ENCODE data around the gene ZNF488.
"Not testable (repeated sequence)": the region's sequence is repeated elsewhere in the genome, so short reads cannot be mapped to it uniquely, and the experiment has no call there.

The ZNF488 gene

DNA sequence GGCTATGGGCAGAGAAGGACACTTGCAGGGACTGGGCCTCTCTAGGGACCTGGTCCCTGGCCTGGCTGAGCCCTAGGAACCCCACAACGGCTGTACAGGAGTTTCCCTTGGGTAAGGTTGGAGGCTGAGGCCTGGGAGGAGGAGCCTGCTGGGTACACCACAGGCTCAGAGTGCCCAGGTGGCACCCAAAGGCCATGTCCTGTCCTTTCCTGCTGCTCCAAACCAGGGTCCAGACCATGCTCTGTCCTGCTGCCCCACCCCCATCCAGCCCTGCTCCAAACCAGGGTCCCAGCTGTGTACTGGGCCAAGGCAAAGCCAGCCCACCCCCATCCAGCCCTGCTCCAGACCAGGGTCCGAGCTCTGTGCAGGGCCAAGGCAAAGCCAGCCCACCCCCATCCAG is 35.3 kb upstream of the ZNF488 start:
- DNase-seq (ENCODE audit: insufficient read length, low spot score): no peak
- TF ChIP-seq, protein P1, sequence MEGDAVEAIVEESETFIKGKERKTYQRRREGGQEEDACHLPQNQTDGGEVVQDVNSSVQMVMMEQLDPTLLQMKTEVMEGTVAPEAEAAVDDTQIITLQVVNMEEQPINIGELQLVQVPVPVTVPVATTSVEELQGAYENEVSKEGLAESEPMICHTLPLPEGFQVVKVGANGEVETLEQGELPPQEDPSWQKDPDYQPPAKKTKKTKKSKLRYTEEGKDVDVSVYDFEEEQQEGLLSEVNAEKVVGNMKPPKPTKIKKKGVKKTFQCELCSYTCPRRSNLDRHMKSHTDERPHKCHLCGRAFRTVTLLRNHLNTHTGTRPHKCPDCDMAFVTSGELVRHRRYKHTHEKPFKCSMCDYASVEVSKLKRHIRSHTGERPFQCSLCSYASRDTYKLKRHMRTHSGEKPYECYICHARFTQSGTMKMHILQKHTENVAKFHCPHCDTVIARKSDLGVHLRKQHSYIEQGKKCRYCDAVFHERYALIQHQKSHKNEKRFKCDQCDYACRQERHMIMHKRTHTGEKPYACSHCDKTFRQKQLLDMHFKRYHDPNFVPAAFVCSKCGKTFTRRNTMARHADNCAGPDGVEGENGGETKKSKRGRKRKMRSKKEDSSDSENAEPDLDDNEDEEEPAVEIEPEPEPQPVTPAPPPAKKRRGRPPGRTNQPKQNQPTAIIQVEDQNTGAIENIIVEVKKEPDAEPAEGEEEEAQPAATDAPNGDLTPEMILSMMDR (IDR thresholded peaks at IDR 0.05; ENCODE audit: insufficient read depth, missing control alignments): no peak
- no peak for FAIRE-seq

DNA sequence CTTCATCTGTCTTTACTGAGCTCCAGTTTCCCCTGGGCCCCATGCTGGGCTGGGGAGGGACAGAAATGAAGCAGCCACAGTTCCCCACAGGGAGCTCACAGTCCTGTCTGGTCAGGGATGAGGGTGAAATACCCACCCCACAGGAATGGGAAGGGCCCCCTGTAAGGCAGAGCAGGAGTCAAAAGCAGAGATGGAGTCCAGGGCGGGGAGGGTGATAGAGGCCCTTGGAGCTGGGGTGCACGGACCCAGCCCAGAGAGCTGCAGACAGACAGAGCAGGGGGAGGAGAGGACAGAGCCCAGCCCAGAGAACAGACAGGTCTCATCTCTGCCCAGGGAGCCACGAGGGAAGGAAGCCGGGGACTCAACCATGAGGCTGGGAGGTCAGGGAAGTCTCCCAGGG is 34.9 kb upstream of the ZNF488 start:
- TF ChIP-seq, protein P1 (IDR thresholded peaks at IDR 0.05; ENCODE audit: insufficient read depth, missing control alignments): no peak
- FAIRE-seq (no peak), DNase-seq (ENCODE audit: insufficient read length, low spot score) (no peak)

DNA sequence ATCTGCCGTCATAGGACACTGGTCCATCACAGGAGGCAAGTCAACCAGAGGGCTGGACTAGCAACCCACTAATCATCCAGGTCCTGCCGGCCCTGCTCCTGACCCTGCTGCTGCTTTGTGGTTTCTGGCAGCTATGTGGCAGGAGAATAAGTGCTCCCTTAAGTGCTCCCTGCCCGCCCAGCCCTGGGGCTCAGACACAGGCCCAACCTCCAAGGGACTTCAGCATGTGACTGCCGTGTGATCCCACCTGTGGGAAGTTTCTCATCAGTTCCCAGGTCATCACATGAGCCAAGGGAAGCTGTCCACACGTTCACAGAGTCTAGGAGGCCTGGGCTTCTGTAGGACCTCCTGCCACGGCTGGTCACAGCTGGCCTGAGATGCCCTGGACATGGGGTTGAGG is 34.2 kb upstream of the ZNF488 start:
- TF ChIP-seq, protein P1 (IDR thresholded peaks at IDR 0.05; ENCODE audit: insufficient read depth, missing control alignments): no peak
- DNase-seq (ENCODE audit: insufficient read length, low spot score) (no peak), FAIRE-seq (no peak)

GRCh38 chr10:47416305-47417218 is 32.5 kb upstream of the ZNF488 start:
- FAIRE-seq; DNase-seq (ENCODE audit: insufficient read length, low spot score): not testable (repeated sequence)

GRCh38 chr10:47415520-47416304 is 31.6 kb upstream of the ZNF488 start:
- TF ChIP-seq, protein P1 (IDR thresholded peaks at IDR 0.05; ENCODE audit: insufficient read depth, missing control alignments): no peak
- FAIRE-seq: no peak
- no peak for DNase-seq (ENCODE audit: insufficient read length, low spot score)

GRCh38 chr10:47414752-47415519 is 30.8 kb upstream of the ZNF488 start:
- TF ChIP-seq, protein P1 (IDR thresholded peaks at IDR 0.05; ENCODE audit: insufficient read depth, missing control alignments): no peak
- no peak for FAIRE-seq

DNA sequence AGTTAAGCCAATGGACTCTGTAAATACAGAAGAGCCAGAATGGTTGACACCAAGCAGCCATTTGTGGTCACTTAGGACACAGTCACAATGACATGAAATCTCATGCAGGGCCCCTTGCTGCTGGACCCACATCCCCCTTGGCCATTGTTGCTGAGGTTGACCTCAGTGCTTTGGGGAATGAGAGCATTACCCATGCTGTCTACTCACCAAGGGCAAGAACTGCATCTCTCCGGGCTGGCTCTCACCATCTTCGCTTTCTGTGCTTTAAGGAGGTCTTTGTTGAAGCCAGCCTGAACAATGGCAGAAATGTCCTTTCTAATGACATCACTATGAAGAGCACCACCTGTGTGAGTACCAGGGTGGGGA is 30.1 kb upstream of the ZNF488 start:
- TF ChIP-seq, protein P1 (IDR thresholded peaks at IDR 0.05; ENCODE audit: insufficient read depth, missing control alignments): no peak
- no peak for FAIRE-seq

More at GRCh38 chr10:47414752-47415519, 30.8 kb upstream of the ZNF488 start:
- no peak for DNase-seq (ENCODE audit: insufficient read length, low spot score)

More for the DNA sequence above, 30.1 kb upstream of the ZNF488 start:
- no peak for DNase-seq (ENCODE audit: insufficient read length, low spot score)

Measured in D721Med (cell line).